ENCODE data around the gene NUDT14.

NUDT14 gene

DNA sequence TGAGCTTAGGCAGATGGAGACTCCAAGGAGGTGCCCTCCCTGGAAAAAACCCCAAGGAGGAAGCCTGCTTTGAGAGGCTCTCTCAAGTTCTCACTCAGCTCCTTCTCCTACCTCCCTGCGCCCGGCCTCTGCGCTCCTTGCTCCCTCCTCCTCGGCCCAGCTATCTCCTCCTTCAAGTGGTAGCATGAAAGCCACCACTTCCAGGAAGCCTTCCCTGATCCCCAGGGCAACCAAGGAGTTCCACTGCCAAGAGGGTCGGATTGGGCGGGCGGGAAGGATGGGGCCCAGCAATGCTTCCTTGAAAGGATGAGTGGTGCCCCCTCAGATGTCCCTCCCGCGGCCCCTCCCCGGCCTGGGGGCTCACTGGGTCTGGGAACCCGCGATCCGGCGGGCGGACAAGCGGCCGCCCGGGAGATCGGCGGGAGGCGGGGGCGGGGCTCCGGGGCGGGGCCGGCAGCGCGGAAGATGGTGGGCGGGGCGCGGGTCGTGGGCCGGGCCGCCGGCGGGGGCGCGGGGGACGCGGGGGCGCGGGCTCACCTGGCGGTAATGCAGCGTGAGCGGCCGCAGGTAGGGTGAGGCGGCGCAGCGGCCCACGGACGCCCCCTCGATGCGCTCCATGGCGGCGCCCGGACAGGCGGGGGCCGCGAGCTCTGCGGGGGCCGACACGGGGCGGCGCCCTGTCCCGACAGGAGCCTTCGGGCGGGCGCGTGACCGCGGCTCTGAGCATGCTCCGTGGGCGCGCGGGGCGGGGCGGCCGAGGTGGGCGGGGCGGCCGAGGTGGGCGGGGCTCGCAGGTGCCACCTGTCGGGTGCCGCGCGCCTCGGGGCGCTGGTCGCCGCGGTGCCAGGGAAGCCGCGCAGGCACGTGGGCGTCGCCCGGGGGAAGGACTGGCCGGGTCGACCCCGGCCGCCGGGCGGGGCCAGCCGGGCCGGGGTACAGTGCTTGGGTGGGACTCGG lies at the start of gene NUDT14:
NUDT14 (minus strand) TSS at position 721 of the 957 bp plus-strand sequence; CDS start at position 618, 103 bp downstream.
- DNase-seq = peak; percentile 59 to 87 (median 84)

DNA sequence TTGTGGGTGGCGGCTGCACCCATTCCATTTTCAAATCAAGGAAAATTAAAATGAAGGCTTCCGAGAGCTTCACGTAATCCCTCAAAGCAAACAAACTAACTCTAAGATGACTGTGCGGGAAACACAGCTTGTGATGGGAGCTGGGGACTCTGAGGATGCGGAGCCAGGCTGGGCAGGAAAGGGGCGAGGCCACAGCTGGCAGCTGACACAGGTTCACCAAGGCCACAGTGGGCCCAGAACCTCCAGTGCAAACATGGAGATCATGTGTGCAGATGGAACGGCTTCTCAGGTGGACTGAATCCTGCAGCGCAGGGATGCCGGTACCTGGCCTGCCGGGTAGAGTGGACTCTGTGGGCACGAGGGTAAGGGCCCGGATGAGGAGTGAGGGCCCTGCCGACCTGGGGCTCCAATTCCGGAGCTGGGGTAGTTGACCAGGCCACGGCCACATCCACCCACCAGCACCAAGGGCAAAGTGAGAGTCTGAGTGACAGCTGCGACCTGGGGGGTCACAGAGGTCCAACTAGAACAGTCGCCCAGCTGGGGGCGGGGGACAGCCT lies 48.1 kb upstream of the NUDT14 start:
- DNase-seq = no peak

DNA sequence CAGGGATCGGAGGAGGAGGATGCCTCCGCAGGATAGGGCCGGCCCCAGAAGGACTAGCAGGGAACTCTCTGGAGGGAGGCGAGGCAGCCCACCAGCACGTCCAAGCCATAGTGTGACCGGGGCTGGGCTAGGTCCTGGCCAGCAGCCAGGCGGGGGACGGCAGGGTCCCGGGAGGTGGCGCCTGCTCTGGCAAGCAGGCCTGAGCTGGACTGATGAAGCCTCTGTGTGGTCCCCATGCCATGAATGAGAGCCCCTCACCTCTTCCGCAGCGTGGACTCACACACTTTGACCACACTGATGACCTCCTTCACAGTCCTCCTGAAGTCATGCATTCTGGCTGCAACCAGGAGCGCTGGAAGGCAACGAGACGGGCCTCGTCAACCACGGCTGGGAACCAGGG lies 47.5 kb upstream of the NUDT14 start:
- DNase-seq = no peak

DNA sequence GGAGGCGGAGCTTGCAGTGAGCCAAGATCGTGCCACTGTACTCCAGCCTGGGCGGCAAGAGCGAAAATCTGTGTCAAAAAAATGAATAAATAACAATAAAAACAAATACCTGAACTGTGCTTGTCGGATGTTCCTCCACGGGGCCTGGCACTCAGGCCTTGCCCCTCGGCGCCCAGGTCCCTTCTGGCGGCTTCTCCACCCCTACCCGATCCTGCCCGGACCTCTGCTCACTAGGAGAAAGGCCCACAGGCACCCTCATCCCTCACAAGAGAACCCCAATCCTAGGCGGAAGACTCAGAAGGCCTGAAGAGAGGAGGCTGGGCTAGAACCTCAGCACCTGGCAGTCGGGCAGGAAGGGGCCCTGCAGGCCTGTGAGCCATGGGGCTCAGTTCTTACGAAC lies 46.2 kb upstream of the NUDT14 start:
- DNase-seq = no peak

DNA sequence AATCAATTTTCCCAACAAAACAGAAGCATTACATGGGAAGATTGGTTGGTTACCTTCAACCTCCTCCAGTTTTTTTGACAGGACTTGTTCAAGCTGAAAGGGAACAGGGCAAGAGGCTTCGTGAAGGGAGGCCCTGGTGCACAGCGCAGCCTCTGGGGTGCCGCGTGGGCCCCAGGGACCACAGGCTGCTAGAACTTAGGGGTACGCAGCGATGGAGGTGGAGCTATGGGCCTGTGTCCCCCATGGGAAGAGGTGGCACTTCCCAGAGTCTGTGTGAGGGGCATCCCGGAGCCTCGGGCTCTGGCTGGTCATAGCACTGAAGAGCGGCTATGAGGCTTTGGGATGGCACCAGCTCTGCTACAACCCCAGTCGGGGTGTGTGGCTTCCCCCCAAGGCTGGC lies 45.1 kb upstream of the NUDT14 start:
- DNase-seq = no peak

DNA sequence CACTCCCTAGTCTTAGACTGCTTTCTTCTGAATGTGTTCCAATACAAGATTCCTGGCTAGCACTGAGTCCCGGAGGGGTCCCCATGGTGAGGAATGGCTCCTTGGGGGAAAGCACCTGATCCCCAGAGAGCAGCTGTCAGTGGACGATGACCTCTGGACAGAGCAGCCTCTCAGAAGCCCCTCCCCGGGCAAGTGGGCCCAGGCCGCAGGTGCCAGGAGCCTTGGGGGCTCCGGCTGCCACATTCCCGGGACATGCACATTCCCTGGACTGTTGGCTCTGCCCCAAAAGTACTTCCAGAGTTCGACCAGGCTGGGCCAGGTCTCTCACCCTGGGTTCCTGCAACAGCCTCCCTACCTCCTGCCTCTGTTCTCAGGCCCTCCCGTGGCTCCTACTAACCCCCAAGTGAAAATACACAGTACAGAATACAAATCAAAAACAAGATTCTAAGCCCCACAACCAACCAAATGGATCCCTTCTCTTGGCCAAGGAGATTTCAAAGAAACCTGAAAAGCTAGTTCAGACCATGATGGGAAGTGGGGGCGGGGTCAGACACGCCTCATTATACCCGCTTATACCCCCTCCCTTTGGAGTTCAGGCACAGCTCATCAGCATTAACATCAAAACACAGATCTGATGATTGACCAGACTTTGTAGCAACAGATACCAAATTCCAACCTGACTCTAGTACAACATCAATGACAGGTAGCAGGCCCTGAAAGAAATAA lies 43.9 kb upstream of the NUDT14 start:
- no peak for DNase-seq

DNA sequence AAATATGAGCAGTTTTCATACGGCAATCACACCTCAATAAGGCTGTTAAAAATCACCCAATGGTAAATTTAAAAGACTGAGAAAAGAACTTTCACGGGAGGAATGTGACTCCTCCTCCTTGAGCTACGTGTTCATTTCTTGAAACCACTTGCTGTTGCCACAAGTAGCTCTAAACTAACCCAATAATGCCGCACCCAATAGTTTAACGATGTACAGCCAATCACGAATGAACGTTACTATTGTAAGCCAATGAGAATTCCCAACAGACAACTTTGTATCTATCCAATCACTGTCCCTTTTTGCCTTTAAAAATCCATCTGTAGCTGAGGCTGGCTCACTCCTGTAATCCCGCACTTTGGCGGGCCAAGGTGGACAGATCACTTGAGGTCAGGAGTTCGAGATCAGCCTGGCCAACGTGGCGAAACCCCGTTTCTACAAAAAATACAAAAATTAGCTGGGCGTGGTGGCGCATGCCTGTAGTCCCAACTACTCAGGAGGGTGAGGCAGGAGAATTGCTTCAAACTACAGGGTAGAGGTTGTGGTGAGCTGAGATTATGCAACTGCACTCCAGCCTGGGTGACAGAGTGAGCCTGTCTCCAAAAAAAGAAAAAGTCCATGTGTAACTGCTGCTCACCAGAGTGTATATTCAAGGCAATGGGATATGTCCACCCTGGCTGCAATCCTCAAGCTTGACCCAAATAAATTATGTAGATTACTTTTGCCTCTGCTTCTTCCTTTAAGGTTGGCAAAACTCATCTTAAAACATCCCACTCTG lies 42.8 kb upstream of the NUDT14 start:
- no peak for DNase-seq

DNA sequence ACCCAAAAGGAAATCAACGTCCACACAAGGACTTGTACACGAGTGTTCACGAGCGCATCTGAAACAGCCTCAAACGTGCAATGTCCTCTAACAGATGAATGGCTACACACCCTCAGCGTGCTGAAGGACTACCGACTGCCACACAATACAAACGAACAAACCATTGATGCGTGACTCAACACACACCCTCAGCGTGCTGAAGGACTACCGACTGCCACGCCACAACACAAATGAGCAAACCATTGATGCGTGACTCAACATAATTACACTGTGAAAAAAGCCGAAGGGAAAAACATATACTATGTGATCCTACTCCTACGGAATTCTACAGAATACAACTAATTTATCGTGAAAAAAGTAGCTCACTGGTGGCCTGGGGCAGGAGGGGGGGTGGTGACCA lies 42.1 kb upstream of the NUDT14 start:
- no peak for DNase-seq

DNA sequence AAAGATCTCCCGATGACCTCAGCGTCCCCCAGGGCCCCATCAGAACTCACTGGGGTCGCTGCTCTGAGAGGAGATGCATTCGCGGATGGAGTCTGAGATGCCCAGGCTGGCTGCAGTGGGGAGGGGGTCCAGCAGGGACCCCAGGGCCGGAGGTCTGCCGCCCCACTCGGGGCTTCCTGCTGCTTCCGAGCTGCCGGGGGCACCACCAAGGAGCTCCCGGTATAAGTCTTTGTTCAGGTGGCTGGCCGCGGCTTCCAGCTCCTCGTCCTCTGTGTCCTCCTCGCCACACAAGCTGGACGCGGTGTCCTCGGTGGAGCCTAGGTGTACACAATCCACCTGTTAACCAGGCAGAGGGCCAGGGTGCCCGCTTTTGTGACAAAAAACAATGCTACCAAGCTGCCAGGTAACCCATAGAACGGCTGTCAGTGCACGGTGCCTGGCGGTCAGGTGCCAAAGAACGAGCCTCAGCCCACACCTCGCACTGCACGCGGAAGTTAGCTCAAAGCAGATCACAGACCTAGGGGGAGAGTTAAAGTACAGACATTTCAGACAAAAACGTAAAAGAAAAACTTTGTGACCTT lies 40.6 kb upstream of the NUDT14 start:
- DNase-seq = no peak

DNA sequence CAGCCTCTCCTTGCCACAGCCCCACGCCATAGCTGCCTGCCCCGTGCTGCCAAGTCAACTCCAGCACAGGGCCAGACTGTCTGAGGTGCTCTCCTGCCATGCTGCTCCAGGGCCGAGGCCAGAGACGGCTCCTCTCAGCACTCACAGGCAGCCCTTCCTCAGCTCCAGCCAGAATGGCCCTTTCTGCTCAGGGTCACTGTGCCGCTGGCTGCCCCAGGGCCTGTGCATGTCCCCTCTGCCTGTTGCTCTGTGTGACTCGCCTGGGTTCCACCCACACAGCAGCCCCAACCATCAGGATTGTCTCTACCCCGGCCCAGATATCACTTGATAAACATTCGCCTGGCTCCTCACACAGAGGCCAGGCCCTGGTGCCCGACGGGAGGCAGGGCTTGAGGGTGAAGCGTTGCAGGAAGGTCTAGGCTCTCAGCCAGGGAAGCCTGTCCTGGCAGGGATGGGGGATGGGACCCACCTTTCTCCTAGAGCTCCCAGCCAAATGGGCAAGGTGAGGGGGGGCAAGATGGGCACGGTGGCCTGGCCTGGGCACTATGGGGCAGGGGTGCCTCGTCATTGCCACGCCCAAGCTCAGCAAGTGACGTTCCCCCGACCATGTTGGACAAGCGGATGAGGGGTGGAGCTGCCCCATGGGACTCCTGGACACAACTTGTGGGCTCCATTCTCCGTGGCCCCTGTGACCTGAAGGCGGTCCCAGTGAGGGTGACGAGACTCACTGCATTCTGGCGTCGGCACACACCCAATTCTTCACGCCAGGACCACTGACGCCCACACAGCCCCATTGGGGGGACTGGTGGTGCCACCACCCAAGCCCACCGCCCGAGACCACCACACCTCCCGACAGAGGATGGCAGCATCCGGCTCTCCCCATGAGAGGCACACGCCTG lies 39.8 kb upstream of the NUDT14 start:
- DNase-seq = no peak

DNA sequence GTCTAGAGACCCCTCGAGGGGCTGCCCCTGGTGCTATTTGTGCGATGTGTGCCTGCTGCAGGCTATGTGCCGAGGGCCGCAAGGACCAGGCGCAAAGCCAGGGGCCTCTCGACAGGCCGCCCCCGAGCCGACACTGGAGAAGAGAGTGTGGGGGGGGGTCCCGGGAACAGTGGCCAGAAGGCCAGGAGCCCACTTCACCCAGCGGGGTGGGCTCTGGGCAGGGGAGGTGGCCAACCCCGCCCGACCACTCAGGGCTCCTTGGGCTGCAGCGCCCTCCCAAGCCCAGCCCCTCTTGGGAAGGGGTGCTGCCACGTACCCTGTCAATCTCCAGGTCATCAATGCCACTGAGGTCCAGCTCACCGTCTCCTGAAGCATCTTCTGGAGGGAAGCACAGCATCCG lies 38.6 kb upstream of the NUDT14 start:
- no peak for DNase-seq

DNA sequence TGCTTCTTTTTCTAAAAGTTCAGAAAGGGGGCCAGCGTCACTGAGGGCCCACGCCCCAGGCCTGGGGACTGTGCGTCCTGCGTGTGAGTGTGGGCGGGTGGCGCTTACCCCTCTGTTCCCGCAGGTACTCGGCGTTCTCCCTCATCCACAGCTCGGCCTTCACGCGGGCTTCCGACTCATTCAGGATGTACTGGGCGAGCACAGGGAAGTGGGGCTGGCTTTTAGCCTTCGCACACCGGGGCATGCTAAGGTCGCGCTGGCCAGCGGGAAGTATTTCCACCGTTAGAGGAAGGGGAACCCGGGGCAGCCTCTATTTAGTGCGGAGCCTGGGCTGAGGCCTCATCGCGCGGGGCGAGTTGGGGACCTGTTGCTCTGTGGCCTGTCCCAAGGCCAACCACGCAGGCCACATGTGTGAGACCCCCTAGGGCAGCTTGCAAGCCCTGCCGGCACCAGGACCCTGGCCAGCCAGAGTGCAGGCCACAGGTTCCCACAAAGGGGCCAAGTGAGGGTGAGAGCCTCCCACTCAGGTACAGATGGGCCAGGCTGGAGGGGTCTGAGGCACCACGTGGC lies 38.0 kb upstream of the NUDT14 start:
- no peak for DNase-seq

DNA sequence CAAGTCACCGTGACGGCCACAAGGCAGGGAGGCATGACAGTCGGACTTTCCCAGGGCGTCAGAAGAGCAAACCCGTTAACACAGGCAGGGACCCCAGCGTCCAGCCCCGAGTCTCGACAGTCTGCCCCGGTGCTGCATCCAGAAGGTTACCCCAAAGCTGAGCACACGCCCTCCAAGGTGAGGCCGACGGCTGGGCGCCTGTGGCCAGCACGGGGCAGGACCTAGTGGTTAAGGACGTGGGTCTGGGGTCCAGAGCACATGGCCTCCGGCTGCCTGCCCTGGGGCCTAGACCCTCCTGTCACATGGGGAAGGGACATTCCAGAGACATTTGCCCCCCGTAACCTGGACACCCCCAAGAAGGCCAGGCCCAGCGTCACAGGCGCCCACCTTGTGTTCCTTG lies 37.5 kb upstream of the NUDT14 start:
- DNase-seq = no peak

DNA sequence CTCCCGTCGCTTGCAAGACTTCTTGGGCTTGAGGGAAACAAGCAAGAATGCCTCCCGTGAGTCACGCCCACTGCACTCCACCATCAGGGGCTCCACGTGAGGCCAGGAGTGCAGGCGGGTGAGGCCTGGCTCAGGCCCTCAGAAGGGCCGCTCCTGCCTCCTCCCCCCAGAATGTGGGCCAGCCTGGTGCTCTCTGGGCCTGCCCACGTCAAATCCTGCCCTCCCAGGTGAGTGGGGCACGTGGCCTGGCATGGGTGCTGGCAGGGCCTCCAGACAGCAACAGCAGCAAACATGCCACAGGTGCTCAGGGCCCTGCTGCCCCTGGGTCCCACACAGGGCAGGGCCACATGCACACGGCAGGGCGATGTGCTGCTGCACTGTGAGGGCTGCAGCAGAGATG lies 36.7 kb upstream of the NUDT14 start:
- DNase-seq = no peak

DNA sequence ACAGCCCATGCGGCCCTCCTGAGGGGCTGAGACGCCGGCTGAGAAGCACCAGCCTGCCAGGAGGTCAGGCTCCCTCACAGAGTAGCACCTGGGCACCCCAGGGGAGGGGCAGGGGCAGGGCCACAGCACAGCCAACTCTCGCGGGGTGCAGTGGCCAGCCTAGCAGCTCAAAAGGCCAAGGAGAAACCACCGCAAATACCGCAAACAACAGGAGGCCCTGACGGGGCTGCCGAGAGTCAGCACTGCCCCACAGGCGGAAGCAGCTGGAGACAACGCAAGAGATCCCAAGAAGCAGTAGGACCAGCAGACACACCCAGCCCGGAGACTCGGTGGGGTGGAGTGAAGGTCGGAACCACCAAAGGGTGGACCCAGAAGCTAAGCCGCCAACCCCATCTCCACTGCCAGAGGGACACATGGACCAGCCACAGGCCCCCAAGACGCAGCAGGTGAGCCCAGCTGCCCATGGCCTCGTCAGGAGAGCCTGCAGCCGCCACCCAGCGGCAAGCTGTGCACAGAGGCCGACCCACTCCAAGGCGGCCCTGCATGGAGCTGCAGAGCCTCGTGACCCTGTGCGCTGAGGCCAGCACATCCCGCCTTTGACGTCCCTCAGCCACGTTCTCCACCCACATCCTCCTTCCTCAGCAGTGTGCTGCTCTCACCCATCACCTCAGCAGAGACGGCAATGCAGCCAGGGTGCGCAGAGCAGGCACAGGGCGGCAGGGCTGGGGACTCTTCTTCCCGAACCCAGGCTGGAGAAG lies 35.6 kb upstream of the NUDT14 start:
- DNase-seq = no peak

DNA sequence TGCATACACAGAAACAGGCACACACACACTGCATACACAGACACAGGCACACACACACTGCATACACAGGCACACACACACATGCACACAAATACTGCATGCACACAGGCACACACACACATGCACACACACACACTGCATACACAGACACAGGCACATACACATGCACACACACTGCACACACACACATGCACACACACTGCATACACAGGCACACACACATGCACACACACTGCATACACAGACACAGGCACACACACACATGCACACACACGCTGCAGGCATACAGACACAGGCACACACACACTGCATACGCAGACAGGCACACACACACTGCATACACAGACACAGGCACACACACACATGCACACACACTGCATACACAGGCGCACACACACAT lies 34.5 kb upstream of the NUDT14 start:
- DNase-seq = no peak

DNA sequence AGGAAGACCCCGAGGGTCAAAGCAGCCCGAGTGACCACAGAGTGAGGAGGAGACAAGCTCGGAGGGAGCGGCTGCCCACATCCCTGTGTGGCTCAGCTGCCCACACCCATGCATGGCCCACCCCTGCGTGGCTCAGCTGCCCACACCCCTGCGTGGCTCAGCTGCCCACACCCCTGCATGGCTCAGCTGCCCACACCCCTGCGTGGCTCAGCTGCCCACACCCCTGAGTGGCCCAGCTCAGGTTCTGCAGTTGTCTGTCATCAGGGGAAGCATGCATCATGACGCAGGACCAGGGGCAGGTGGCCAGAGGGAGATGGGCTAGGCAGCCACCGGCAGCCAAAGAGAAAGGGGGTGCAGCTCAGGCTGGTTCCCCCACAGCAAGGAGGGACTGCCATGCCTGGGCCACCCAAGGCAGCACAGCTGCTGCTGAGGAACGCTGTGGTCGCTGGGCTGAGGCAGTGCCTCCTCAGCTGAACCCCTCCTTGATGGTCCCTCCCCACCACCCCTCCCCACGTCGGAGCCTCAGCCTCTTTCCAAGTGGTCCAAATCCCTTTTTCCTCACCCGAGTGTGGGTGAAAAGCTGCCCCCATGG lies 33.3 kb upstream of the NUDT14 start:
- DNase-seq = no peak

DNA sequence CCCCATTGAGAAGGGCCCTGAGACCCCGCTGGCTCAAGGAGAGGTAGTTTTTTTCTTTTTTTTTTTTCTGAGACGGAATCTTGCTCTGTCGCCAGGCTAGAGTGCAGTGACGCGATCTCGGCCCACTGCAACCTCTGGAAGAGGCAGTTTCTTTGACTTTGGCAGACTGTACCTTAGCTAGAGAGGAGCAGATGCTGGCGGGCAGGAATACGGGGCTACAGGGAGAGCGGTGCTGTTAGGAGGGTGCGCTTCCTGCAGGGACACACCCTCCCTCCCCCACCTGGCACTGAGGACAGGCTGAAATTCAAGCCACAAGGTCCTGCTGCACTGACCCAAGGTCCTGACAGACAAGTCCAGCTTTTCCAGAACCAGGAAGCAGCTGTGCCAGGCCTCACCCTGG lies 32.2 kb upstream of the NUDT14 start:
- DNase-seq = no peak

DNA sequence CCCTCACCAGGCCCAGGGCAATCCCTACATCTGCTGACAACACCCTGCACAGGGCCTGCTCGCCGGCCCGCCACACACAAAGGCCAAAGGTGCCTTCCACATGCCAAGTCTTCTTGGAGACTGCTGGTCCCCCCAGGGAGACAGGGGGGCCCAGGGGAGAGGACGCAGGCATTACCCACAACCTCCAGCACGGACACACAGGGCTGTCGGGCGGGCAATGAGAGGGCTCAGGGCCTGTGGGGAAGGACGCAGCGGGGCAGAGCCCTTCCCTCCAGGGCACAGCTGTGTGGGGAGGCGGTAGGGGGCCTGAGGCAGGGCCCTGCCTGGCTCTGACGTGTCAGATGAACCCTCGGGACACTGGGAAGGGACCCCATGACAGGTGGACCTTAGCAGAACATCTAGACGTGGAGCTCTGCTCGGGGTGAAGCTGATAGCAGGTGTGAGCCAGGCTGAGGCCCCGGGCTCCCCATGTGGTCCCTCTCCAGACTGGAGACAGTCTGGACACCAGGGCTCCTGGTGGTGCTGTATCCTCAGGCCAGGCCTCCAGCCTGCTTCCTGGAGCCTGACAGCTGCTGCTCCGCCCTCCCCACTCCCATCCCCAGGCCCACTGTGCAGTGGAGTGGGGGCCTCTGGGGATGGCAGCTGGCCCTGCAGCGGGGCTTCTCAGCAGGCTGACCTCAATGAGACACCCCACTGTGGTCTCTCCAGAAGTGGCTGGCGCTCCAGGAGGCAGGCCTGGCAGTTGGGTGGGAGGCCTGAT lies 31.6 kb upstream of the NUDT14 start:
- no peak for DNase-seq

Data from suppressor macrophage treated with lipopolysaccharide for 1 hour (primary cell).